Smooth muscle cell (in vitro differentiated cells): ENCODE data around the gene APBA2. TPM values are rescaled to one million over a fixed set of nuclear protein-coding genes. Genes with fewer than 3 reads are reported as not detected.

Experiments used
- DNase-seq: peaks from one replicate; lab custom pipeline; 2025; ENCODE audit not compliant: unreplicated experiment; lab: John Stamatoyannopoulos, UW
- H2AFZ ChIP-seq: fragments of 200-600 bp; sonication (generic); 2 replicates; pipeline ENCODE4 v1.6.0; 2016; ENCODE audit warnings: antibody characterized with exemption, low read depth, mild to moderate bottlenecking
- H3F3A ChIP-seq: fragments of 200-600 bp; sonication (generic); 2 replicates; pipeline ENCODE4 v1.6.0; 2017; ENCODE audit warnings: antibody characterized with exemption, low read depth
- H3K27ac ChIP-seq: fragments of 200-600 bp; sonication (generic); 2 replicates; pipeline ENCODE4 v1.5.1; 2016; ENCODE audit warnings: low read depth, mild to moderate bottlenecking
- H3K27me3 ChIP-seq: fragments of 200-600 bp; sonication (generic); 2 replicates; pipeline ENCODE4 v1.6.1; 2016; ENCODE audit warnings: low read depth, mild to moderate bottlenecking
- H3K36me3 ChIP-seq: fragments of 200-600 bp; sonication (generic); 2 replicates; pipeline ENCODE4 v1.5.1; 2016; ENCODE audit warnings: low read depth
- H3K4me1 ChIP-seq: fragments of 200-600 bp; sonication (generic); 2 replicates; pipeline ENCODE4 v1.5.1; 2016; ENCODE audit warnings: low read depth
- H3K4me2 ChIP-seq: fragments of 200-600 bp; sonication (generic); 2 replicates; pipeline ENCODE4 v1.6.0; 2016; ENCODE audit warnings: mild to moderate bottlenecking
- H3K4me3 ChIP-seq: fragments of 200-600 bp; sonication (generic); 2 replicates; pipeline ENCODE4 v1.5.1; 2016; ENCODE audit warnings: mild to moderate bottlenecking
- H3K79me2 ChIP-seq: fragments of 200-600 bp; sonication (generic); 2 replicates; pipeline ENCODE4 v1.6.0; 2016; ENCODE audit warnings: low read depth, mild to moderate bottlenecking
- H3K9ac ChIP-seq: fragments of 200-600 bp; sonication (generic); 2 replicates; pipeline ENCODE4 v1.6.0; 2016; ENCODE audit warnings: low read depth
- H3K9me3 ChIP-seq: fragments of 200-600 bp; sonication (generic); replicated peaks from 2 replicates; pipeline ENCODE4 v1.5.1; 2016; ENCODE audit warnings: low read depth
- H4K20me1 ChIP-seq: fragments of 200-600 bp; sonication (generic); 2 replicates; pipeline ENCODE4 v1.6.0; 2016; ENCODE audit warnings: low read depth
- WGBS: methylation state at CpG from one replicate; pipeline ENCODE4 v1.1.7; 2016; ENCODE audit warnings: low lambda C conversion rate; 5-methylcytosine and 5-hydroxymethylcytosine counted together
- polyA plus RNA-seq: library from polyadenylated mRNA; unstranded; fragments of >200 nt; fragmentation: Nextera tagmentation; extraction: Ambion mirVana; gene quantifications from 2 replicates; pipeline ENCODE4 v1.2.1, GENCODE V29; 2016
- total RNA-seq: library from RNA; depleted of rRNA; stranded (reverse); fragments of >200 nt; gene quantifications from 2 replicates; pipeline ENCODE4 v1.2.3, GENCODE V29; 2014
- TF ChIP-seq, protein P1 (sequence below): fragments of 200-600 bp; sonication (generic); IDR thresholded peaks from 2 replicates; pipeline ENCODE4 v1.5.1; 2017; ENCODE audit warnings: borderline replicate concordance, mild to moderate bottlenecking, antibody characterized with exemption; ENCODE audit not compliant: insufficient read depth, poor library complexity, severe bottlenecking

The APBA2 gene
- total and polyA plus RNA-seq, 2 experiments from 2014 or later = 10.2 to 14.9 TPM

DNA sequence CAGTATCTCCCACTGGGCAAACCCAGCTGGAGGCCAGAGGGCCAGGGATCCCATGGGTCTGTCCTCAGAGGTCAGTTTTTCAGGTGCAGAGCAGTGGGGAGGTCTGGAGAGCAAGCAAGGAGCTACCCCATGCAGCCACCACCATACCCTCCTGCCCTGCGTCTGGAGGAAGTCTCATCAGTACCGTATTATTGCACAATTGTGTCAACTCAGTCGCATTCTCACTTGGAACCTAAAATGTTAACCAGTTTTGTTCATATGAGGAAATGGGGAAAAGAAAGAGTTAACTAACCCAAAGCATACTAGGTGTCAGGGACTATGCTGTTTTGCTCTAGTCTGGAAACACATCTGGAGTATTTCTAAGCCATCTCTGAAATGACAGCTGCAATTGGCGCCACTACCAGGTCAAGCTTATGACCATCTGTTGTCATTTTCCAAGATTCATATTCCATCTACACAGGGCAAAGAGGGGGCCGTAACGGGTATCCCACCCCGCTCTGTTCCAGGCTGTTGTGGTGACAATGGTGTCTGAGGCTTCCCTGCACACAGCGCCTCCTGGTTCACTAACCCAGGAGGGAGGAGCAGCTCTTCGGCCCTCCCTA is 16.9 kb upstream of the APBA2 start:
- TF ChIP-seq, protein P1, sequence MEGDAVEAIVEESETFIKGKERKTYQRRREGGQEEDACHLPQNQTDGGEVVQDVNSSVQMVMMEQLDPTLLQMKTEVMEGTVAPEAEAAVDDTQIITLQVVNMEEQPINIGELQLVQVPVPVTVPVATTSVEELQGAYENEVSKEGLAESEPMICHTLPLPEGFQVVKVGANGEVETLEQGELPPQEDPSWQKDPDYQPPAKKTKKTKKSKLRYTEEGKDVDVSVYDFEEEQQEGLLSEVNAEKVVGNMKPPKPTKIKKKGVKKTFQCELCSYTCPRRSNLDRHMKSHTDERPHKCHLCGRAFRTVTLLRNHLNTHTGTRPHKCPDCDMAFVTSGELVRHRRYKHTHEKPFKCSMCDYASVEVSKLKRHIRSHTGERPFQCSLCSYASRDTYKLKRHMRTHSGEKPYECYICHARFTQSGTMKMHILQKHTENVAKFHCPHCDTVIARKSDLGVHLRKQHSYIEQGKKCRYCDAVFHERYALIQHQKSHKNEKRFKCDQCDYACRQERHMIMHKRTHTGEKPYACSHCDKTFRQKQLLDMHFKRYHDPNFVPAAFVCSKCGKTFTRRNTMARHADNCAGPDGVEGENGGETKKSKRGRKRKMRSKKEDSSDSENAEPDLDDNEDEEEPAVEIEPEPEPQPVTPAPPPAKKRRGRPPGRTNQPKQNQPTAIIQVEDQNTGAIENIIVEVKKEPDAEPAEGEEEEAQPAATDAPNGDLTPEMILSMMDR = no peak
- WGBS = 91% methylated on average over 9 of the region's 9 CpGs

DNA sequence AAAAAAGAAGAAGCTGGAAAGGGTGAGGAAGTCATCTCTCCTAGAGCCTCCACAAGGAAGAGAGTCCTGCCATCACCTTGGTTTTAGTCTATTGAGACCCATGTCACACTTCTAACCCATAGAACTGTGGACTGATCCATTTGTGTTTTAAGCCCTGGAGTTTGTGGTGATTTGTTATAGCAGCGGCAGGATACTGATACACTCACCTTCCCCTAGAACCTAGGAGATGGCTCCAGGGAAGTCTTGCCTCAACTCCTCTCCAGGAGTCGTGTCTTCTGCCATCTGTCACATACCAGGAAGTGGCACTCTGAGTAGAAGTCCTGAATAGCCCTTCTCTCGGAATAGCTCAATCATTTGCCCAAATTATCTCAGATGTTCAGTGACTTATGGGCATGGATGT is 14.6 kb upstream of the APBA2 start:
- Histone ChIP-seq H3K79me2 (no peaks in the 10 kb centered on the region), H3K27me3 (no peaks in the 10 kb centered on the region), H3K9ac (no peak overlapping the region), H3K4me1 (peaks cover 7% of the 10 kb centered on the region), H4K20me1 (no peaks in the 10 kb centered on the region), H3K4me2 (no peak overlapping the region), H2AFZ (no peak overlapping the region), H3F3A (no peaks in the 10 kb centered on the region), H3K36me3 (no peaks in the 10 kb centered on the region), H3K9me3 (no peaks in the 10 kb centered on the region), H3K27ac (no peak overlapping the region), H3K4me3 (no peak overlapping the region)
- TF ChIP-seq, protein P1 = no peak
- no peak for DNase-seq
- 89% methylated on average over 3 of the region's 3 CpGs for WGBS

More for the DNA sequence above, 16.9 kb upstream of the APBA2 start:
- DNase-seq = no peak
- Histone ChIP-seq H3K79me2 (no peaks in the 10 kb centered on the region), H3K27me3 (no peaks in the 10 kb centered on the region), H3K4me3 (no peak overlapping the region), H3K9ac (no peak overlapping the region), H3K4me1 (no peaks in the 10 kb centered on the region), H3K4me2 (no peak overlapping the region), H3F3A (no peaks in the 10 kb centered on the region), H4K20me1 (no peaks in the 10 kb centered on the region), H2AFZ (no peak overlapping the region), H3K9me3 (no peaks in the 10 kb centered on the region), H3K36me3 (no peaks in the 10 kb centered on the region), H3K27ac (no peak overlapping the region)

DNA sequence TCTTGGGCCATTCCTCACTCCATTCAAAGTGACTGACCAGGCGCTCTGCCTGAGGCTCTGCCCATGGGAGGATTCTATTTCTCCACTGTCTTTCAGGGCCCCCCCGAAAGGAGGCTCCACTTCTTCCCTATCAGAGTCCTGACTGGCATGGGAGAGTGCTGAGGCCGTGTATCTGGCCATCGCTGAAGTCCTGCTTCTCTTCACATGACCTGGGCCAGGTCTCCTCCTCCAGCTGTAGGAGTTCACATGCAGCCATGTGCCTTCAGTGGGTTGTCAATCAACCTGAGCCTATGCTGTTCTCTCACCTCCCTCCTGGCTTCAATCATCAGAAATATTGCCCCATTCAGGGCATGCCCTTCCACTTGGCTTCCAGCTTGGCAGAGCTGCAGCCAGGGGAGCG is 12.8 kb upstream of the APBA2 start:
- Histone ChIP-seq H3K9ac (no peak overlapping the region), H3K79me2 (no peaks in the 10 kb centered on the region), H3K9me3 (no peaks in the 10 kb centered on the region), H3F3A (no peaks in the 10 kb centered on the region), H3K36me3 (no peaks in the 10 kb centered on the region), H4K20me1 (no peaks in the 10 kb centered on the region), H2AFZ (no peak overlapping the region), H3K4me2 (no peak overlapping the region), H3K4me3 (no peak overlapping the region), H3K27me3 (no peaks in the 10 kb centered on the region), H3K27ac (no peak overlapping the region), H3K4me1 (peaks cover 7% of the 10 kb centered on the region)
- TF ChIP-seq, protein P1 = no peak
- WGBS = 95% methylated on average over 5 of the region's 5 CpGs
- no peak for DNase-seq

DNA sequence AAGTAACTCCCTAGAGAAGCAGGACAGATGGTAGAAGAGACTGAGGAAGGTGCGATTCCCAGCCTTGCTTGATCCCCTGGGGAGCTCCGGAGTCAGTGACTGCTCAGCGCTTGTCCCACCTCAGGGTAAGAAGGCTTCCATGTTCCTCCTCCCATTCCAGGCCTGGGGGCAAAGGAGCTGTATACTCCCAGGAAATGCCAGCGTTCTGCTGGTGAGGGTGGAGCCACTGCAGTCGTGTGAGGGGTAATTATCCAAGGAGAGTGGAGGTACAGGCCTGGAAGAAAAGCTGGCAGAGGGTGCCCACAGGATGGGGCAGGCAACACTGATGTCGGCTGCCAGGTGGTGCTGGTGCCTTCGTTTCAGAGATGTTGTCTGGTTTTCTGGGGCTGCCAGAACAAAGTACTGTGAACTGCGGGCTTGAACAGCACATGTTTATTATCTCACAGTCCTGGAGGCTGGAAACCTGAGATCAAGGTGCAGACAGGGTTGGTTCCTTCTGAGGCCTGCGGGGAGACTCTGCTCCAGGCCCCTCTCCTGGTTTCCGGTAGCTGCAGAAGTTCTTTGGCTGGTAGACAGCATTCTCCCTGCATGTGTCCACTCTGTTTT is 12.1 kb upstream of the APBA2 start:
- TF ChIP-seq, protein P1 = no peak
- no peaks in the 10 kb centered on the region for H3K27me3 ChIP-seq
- WGBS = 76% methylated on average over 10 of the region's 10 CpGs
- H3K4me2 ChIP-seq = no peak overlapping the region
- no peaks in the 10 kb centered on the region for H3K9me3 ChIP-seq
- H3K4me1 ChIP-seq = peaks cover 7% of the 10 kb centered on the region
- no peak overlapping the region for H3K9ac ChIP-seq
- H3K36me3 ChIP-seq = no peaks in the 10 kb centered on the region
- DNase-seq = no peak
- H3K4me3 ChIP-seq = no peak overlapping the region
- H3K27ac ChIP-seq = no peak overlapping the region
- H3F3A ChIP-seq = no peaks in the 10 kb centered on the region
- H3K79me2 ChIP-seq = no peaks in the 10 kb centered on the region
- no peak overlapping the region for H2AFZ ChIP-seq
- no peaks in the 10 kb centered on the region for H4K20me1 ChIP-seq
